Stimulated activated CD8-positive, alpha-beta memory T cell treated with anti-CD3 and anti-CD28 coated beads, Interleukin-7, amount 100 ng/mL, for 1 hour (primary cell): ENCODE measurements around the gene SPON1.
A peak's percentile ranks its signal among the peaks of the same experiment; 100 is the strongest.

Experiments
- DNase-seq, 2 donors: peaks; one replicate each; pipeline ENCODE4 v3.0.0-alpha.2; 2020; ENCODE audit warnings: low read depth in 2 of 2

SPON1 gene

DNA sequence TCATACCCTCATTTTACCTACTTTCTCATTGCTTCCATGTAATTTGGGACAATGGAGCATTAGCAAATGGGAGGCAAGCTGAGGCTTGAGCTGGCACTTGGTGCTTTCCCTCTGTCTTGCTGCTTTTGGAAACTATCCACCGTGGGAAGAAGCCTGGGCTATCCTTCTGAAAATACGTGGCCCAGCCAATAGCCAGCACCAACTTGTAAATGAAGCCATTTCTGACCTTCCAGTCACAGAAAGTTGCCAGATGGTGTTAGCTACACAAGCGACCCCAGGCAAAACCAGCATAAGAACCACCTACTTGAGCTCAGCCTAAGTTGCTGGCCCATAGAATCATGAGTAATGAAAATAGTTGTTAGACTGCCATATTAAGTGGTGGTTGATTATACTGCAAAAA is 18.5 kb upstream of the SPON1 start:
- no peak for DNase-seq

DNA sequence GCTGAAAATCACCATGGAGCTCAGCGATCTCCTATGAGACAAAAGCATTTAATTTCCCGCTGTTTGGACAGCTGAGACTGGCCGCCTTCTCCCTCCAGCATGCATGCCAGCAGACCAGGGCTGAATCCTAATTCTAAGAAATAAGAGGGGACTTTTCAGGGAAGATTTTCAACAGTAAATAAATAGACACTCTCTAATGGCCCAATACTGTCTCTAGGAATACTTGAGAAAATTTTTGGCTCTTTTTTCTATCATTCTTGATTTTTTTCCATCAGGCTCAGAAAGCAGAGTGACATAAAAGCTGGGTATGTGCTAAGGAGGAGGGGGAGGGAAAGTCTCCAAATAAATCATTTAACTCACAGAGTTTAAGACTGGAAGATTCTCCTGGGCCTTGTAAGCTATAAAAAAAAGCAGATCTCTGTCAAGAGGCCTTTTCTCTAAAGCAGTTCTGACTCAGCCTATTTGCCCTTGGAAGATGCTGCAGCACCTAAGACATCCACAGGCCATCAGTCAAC is 17.6 kb upstream of the SPON1 start:
- DNase-seq = no peak

DNA sequence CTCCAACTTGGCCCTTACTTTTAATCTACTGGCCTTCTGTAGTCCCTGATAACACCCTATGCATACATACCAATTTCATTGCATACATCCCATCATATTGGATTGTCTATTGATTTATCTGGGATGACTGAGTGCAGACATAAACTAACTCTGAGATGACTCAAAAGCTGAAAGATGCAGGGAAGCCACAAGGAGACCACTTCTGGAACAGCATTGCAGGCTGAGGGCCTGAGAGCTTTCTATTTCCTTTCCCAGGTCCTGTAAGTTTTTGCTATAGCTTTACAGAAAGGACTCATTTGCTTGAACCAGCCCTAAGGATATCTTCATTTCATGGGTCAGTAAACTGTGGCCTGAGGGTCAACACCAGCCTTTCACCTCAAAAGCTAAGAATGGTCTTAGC is 15.1 kb upstream of the SPON1 start:
- no peak for DNase-seq

DNA sequence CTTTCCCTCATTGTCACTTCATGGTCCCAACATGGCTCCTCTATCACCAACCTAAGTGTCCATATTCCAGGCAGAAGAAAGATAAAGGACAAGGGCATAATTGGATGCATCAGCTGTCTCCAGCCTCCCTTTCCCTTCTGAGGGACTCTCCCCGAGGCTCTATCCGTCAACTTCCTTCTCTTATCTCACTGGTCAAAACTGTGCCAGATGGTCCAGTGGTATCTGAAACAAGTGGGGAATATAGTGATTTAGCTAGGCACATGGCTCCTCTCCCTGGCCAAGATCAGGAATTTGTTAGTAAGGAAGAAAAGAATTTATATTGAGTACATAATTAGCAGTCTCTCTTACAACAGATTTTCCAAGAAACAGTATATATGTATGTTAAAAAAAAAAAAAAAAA is 12.6 kb upstream of the SPON1 start:
- no peak for DNase-seq

DNA sequence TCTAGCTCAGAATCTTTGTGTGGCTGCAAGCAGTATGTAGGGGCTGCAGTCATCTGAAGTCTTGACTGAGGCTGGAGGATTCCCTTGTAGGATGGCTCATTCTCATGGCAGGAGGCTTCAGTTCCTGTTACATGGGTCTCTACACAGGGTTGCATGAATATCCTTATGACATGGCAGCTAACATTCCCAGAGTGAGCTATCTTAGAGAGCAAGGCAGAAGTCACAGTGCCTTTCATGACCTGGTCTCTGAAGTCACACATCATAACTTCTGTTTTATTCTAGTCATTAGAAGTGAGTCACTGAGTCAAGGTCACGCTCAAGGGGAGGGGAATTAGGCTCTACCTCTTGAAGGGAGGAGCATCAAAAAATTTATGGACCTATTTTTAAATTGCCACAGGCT is 10.3 kb upstream of the SPON1 start:
- no peak for DNase-seq

DNA sequence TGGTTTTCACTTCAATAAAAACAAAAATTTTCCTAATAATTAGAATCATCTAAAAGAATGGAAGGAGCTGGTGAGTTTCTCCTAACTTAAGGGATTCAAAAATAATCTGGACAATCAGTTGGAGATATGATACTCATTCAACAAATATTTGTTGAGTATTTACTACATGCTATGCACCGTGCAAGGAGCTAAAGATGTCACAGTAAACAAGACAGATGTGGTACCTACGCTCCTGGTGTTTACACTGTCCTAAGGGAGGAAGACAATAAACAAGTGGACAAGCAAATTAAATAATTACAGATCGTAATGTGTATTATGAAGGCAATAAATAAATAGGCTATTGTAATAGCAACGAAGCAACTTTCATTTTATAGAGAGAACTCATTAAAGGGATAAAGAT is 9.9 kb upstream of the SPON1 start:
- DNase-seq = no peak

DNA sequence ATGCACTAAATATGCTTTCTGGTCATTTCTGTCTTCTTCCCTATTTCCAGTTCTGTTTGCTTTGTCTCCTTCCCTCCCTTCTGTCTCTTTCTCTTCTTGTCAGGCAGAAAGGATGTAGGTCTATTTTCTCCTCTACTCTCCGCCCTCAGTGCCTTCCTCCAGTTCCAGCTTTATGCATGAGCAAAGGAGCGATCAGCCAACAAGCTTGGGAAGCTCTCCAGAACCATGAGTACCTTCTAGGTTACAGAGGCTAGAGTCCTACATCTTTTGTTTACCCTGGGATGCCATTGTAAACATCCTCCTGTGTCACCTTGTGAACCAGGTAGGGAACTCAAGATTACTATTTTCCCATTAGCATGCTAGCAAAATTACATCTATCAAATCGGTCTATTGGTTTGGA is 7.9 kb upstream of the SPON1 start:
- no peak for DNase-seq

DNA sequence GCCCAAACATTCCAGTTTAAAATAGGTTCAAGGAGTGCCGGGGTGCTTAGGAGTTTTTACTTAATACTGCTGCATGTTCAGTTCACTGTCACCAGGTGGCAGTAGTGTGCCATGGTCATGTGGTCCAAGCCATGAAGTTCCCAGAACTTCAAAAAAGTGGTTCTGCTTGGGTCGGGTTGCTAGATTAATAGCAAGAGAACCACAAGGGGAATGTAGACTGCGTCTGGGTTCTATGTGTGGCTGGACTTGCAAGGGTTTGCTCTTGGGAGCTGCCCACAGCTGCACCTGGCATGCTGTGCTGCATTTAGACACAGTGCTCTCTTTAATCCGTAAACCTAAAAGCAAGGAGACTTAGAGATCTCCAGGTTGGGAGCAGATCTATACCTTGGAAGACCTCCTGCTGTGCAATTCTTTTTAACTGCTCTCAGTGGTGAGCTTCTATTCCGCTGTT is 6.5 kb upstream of the SPON1 start:
- peak in 1 of 2 donors; percentile 32 for DNase-seq

DNA sequence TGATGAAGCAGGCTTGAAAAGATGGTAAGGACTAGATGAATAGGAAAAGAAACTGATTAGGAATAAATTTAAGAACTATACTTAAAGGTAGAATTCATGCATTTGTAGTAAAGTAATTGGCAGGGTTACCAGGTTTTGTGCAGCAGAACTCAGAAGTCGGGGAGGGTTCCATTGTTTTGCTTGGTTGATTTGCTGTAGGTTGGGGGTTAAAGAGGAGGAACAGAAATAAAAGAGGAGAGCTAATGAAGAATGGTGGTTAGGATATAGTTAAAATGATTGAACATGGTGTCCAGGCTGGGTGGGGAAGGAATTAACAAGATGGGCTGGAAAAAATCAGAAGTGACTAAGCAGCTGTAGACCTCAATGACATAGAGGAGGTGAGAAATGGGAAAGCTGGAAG is 5.5 kb upstream of the SPON1 start:
- no peak for DNase-seq

DNA sequence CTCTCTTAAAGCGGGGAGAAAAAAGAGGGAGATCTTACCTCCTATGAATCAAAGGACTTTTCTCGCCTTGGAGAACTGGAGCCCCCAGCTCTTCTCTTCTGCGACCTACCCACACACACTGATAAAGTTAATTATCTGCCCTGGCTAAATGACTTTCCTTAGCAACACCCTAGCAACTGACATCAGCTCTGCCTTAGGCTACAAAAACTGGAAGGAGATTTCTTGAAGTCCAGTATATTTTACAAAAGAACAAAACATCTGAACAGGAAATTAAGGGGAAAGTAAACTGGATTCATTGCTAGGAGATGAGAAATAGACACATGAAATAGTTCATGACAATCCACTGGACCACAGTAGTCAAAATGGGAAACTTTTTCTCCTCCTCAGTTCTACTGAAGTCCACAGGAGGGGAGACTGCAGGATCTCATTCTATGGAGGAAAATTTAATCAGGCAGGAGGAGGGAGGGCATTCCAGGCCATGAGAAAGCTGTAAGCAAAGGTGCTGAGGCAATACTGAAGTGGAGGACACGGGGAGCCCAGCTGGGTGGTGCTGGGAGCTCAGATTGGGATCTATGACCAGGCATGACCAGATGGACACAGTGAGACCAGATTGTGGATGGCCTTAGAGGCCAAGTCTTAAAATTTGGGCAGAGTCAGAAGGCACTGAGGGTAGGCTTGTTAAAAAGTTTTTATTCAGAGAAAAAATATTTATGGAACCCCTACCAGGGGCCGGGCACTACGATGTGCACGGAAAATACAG is 3.7 kb upstream of the SPON1 start:
- DNase-seq = no peak

DNA sequence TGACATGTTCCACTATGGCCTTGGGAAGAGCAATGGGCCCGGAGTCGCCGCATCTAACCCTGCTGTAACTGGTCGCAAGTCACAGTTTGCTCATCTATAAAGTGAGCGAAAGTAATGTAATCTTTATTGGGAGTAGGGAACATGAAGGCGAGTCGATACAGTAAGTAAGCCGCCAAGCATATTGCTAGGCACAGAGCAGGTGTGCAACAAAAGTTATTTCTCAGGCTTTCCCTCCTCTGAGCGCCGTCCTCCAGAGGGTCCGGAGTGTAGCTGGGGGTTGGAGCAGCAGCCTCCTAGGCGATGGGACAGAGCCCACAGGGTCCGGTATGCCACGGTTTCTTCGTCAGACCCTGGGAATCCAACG is 343 bp upstream of the SPON1 start:
- DNase-seq = no peak

DNA sequence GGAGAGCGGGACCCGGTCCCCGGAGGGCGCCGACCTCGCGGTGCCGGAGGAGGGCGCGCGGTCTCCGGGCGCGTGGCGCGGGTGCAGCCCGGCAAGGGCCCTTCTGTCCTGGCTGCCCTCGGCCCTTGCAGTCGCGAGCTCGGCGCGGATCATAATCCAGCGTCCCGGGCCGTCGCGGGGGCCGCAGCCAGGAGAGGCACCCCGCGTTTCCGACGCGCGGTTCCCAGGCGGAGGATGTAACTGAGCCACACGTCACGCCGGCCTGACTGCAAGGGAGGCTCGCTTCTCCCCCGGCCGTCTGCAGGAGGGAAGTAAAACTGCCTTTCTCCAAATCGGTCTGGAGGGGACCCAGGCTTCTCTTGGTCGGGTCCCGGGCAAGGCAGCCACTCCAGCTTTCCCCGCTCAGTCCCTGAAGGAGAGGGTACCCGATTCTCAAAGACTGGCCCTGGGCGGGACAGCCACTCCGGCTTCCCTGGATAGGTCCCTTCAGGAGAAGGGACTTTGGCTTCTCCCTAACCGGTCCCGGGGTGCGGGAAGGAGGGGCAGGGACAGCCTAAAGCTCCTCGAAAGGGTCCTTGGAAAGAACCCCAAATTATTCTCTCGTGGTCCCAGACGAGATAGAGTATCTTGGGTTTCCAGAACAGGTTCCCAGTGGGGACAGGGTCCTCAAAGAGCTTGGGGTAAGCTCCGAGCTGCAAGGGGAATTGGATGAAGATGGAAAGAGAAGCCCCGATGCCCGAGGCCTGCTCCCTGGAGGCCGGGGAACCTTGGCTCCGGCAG is 836 bp downstream of the SPON1 start:
- no peak for DNase-seq

DNA sequence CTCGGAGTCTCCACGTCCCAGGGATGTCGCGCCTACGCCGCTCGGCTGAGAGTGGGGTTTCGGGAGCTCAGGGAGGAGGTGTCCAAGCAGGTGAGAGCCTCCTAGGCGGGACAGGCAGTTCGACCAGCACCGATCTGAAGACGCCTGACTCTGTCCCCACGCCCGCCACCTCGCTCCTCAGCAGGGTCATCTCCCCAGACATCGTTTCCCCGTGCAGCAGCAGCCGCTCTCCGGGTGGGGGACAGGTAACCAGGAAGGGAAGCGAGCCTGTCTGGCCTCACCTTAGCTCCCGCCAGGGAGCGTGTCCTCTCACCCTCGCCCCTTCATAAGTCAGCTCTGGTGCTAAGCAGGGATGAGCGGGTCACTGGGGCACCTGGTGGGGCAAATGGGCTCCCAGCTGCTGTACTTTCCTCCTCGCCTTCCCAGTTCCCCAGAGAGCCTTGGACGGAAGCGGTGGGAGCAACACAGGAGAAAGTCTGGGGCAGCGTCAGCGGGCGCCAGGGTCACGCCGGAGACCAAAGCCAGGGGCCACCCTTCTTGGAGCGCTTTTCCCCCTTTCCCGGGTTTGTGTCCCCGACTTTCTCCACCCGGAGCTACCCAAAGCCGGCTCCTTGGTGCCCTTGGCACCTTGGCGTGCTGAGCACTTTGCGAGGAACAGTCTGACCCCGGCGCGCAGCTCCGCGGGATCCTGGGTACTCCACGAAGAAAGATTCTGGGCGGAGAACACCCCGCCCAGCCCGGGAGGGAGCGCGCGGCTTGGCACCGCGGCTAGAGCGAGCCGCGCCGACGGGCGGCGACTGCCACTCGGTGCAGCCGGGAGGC is 1.6 kb downstream of the SPON1 start:
- no peak for DNase-seq

DNA sequence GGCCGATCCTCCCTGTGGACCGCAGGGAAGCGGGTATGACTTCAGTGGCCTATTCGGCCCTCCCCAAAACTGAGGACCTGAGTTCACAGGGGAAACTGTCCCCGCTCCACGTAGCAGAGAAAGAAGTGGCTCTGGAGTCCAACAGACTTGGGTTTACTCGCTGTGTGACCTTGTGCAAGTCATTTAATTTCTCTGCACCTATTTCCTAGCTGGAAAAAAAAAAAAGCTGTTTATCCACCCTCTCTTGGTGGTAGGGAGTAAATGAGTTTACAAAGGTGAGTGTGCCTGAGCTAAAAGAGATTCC is 2.2 kb downstream of the SPON1 start:
- DNase-seq = no peak

DNA sequence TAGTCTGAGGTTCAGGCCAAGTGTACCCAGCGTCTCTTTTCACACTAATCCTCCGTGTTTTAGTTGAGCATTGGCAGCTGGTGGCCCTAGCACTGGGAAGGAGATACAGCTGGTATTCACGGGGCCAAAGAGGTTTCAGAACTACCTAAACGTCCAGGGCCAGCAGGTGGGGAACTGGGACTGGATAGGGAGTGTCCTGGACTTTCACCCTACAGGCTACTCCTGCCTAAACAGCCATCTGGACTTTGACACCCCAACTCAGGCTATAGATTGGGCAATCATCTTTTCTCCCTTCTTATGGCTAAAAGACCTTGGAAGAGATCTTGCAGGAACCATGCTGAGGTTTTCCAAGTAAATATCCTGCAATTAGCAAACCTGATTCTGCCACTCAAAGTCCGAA is 2.8 kb downstream of the SPON1 start:
- DNase-seq = no peak

DNA sequence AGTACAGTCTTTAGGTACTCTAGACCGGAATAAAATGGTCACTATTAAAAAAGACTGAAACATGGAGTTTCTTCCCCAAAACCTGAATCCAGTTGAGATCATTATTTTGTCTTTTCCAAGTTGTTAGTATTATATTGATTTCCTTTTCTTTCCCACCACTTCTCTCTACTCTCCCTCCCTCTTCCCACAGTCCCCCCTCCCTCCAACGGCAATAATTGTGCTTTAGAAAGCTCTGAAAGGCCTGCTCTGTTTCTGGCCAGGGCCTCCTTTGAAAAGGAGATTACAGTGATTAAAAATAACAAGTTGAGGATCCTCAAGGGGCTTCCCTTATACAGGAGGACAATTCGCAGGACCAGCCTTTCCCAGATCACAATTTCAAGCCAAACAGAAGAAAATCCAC is 3.5 kb downstream of the SPON1 start:
- no peak for DNase-seq

DNA sequence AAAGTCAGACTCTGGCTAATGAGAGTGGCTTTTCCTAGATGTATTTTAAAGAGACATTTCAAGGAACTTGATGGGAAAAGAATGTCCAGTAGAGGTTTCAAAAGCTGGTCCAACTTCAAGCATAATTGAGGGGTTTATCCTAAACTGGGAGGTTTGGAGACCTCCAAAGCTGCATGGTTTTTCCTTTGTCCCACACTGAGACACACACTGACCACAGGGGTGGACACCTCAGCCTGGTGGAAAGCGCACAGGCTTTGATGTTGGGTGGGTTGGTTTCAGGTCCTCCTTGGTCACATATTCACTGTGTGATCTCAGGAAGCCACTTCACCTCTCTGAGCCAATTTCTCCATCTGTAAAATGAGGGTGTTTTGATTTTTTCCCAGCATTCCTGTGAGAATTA is 4.0 kb downstream of the SPON1 start:
- DNase-seq = no peak

DNA sequence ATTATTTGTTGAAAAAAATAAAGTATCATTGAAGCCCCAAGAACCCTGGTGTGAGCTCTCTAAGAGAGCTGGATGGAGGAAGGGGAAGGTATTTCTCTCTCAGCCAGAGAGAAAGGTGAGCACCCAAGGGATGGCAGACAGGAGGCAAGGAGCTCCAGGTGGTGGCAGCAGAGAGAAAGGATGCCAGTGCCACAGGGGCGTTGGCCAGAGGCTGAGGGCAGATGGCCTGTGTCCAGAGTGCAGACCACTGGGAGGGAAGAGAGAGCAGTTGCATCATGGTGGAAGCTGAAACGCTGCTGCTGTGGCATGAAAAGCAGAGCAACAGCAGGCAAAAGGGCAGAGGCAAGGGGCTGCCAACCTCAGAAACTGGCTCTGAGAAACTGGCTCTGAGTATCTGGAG is 8.5 kb downstream of the SPON1 start:
- DNase-seq = no peak

DNA sequence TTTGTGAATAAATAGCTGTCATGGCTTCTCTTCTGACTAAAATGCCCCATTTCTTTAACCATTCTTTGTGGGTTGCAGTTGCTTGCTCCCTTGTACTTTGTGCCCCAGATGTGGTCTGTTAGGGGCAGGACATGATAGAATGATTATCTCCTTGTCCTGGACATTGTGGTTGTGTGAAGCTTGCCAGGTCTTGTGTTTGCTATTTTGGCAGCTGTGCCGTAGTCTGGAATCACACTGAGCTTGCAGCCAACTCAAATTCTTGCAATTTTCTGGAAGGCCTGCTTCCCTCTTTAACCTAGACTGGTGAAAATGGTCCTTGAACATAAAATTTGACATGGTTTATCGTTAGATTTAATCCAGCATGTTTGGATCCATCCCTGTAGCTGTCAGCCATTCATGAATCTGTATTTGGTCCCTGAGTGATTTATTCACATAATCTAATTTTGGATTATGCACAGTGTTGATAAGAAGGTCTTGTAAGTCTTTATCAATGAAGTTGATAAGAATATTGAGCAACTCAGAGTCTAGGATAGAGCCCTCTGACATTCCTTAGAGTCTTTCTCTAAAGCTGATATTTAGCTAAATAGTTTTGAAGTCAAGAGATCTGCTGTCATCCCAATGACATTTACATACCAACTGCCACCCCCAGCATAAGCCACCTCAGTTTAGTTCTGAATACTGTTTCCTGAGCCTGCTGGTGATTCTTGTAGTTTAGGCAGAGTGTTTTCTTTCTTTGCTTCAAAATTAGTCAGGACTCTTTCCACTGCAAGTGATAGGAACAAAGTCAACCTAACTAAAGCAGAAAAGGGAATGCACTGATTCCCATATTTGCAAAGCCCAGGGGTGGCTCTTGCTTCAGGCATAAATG is 9.8 kb downstream of the SPON1 start:
- no peak for DNase-seq

DNA sequence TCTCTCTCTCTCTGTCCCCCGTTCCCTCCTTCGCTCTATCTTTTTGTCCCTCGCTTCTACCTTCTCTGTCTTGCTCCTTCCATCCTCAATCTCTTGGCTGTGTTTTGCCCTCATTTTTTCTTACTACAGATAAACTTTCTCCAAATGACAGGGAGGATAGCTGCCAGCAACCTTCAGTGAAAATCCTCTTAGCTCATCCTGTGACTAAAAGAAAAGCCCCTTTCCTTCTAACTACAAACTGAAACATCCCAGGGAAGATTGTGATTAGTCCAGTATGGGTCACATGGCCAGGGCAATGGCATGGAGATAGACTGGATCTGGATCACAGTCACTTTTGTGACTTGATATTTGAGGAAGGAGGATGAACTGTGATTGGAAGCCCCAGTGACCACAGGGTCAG is 10.4 kb downstream of the SPON1 start:
- DNase-seq = no peak

DNA sequence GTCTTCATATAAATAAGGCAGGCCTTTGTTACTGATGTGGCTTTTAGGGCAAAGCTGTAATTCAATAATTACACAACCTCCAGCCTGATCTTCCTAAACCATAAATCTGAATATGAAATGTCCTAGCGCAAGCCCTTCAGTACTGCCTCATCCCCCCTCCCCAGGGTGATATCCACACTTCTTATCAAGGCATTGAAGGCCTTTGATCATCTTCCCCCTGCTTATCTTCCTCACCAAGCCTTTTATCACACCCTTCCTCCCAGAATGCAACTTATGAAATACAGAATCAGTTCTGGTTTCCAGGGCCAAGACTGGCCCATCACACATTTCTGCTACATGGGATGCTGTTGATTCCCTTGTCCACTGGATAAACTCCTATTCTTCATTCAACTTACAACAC is 12.1 kb downstream of the SPON1 start:
- DNase-seq = no peak
